ENCODE measurements around the gene IGSF9B.

GRCh38 chr11:133990501-133990900 is 33.7 kb upstream of the IGSF9B start:
- TF ChIP-seq CTCF (IDR thresholded peaks at IDR 0.05) (no peak), POLR2A (IDR thresholded peaks at IDR 0.05) (no peak)

Data from uterus (tissue), 2 donors.